Activated CD4-positive, alpha-beta T cell treated with anti-CD3 and anti-CD28 coated beads for 4 hours (primary cell): Measurements from ENCODE around the gene STARD3.

ENCODE experiments used
- DNase-seq, 2 donors: peaks; one replicate each; pipeline ENCODE4 v3.0.0-alpha.2; 2020

Gene STARD3

DNA sequence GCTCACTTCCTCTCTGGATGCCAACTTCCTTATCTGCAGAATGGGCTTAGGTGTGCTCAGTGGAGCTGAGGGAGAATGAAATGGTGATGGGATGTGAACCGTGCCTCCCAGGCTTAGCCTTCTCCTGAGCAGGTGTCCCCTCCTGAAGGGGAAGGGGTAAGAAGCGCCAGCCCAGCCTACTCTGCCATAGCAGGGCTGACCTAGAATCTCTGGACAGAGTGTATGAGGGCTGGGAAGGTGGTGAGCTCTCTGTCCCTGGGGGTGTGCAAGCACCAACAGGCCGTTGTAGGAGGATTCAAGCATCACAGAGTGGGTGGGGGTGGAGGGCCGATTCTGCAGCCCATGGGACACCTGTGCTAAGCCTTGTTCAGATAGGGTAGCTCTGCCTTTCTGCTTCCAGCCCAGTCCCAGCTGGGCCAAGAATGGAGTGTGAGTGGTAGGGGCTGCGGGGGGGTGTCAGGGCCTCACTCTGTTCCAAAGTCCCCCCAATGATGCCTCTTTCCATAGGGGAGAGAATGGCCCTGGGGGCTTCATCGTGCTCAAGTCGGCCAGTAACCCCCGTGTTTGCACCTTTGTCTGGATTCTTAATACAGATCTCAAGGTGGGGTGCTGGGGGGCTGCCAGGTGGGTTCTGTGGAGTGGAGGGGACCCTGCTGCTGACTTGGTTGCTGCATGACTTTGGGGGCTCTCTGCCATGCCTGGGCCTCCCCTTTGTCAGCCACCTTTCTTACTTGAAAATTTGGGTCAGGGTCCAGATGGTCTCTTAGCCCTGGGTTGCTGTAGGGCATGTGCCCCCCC lies 25.0 kb downstream of the STARD3 start:
- DNase-seq: no peak

DNA sequence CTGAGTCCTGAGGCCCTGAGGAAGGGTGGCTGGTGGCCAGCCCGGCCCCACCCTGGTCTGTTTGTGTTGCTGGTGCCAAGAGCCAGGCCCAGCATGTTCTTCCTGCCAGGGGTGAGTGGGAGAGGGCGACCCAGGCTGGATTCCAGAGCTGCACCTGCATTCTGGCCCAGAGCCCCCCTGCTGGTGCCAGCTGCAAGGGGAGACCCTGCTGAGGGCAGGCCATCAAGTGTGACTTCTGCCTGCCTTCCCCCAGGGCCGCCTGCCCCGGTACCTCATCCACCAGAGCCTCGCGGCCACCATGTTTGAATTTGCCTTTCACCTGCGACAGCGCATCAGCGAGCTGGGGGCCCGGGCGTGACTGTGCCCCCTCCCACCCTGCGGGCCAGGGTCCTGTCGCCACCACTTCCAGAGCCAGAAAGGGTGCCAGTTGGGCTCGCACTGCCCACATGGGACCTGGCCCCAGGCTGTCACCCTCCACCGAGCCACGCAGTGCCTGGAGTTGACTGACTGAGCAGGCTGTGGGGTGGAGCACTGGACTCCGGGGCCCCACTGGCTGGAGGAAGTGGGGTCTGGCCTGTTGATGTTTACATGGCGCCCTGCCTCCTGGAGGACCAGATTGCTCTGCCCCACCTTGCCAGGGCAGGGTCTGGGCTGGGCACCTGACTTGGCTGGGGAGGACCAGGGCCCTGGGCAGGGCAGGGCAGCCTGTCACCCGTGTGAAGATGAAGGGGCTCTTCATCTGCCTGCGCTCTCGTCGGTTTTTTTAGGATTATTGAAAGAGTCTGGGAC lies 25.8 kb downstream of the STARD3 start:
- no peak for DNase-seq

DNA sequence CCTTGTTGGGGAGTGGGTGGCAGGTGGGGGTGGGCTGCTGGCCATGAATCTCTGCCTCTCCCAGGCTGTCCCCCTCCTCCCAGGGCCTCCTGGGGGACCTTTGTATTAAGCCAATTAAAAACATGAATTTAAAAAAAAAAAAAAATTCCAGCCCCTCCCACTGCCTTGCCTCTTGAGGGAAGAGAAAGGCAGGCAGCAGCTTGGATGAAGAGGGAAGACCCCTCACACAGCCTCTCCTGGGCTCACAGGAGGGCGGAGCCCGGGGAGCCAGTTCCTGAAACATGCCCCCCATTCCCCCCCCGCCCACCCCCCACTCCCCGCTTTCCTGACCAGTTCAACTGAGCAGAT lies 26.4 kb downstream of the STARD3 start:
- no peak for DNase-seq

DNA sequence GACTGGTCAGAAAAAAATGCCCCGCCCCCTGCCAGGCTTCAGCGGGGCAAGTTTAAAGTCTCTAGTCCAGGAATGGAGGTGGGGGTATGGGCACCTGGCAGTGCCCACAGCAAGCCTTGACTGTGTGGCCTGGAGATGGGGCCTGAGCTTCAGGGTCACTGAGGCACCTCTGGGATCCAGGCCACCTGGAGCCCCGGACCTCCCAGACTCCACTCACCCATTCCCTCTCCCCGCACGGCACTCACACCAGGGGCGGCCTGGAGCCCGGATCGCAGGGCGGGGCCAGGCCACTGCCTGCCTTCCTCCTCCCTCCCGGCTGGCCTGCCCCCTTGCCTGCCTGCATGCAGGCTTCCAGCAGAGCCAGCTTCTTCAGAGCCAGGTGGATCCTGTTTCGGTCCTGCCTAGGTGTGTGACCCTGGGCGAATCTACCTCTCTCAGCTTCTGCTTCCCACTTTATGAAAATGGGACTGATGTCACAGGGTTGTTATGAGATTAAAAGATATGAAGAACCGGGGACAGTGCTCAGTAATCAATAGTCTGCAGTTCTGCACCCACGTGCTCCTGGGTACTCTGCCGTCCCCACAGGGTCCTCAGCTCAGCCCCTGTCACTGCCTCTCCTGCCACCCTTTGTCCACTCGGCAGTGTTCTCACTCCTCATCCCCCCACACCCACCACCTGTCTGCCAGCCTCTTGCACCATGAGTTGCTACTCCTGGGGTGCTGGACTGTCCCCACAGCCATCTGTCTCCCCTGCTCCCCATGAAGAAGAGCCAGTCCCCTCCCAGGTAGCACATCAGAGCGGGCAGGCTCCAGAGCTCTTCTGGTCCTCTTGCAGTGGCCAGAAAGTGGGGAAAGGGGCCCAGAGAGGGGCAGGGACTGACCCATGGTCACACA lies 27.0 kb downstream of the STARD3 start:
- no peak for DNase-seq

DNA sequence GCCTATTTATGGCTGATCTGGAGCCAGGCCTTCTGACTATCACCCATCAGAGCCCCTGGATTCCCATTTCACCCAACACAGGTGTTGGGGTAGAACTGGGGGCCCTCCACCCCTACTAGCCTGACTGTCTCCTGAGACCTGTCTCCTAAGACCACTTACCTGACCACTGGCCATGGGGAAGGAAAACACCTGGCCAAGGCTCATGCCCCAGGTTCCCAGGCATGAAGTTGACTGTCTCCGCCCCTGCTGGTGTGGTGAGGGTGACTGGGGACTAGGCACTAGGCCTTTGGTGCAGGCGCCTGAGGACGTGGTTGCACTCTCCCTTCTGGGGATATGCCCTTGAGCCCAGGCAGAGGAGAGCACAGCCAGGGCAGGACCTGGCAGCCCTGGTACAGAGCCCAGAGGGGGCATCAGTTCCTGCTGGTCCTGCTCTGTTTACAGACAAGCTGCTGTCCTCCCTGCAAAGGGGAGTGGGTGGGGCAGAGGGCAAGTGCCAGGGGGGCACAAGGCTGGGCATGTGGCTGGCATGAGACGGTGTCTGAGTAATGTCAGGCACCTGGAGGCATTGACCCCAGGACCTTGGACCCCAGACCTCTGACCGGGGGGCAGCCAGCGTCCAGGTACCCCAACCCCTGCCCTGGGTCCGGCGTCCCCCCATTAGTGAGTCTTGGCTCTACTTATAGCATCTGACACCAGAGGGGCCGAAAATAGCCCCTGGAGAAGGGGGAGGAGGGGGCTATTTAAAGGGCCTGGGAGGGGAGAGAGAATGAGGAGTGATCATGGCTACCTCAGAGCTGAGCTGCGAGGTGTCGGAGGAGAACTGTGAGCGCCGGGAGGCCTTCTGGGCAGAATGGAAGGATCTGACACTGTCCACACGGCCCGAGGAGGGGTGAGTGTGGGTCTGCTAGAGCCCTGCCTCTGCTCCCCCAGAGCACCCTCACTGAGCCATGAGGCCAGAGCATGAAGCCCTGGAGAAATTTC lies 27.9 kb downstream of the STARD3 start, which contains the start of gene TCAP:
Gene TCAP, plus strand, starts transcription at position 769 of the 981 bp plus-strand sequence. Its CDS starts 11 bp downstream, at position 780.
- DNase-seq: no peak

DNA sequence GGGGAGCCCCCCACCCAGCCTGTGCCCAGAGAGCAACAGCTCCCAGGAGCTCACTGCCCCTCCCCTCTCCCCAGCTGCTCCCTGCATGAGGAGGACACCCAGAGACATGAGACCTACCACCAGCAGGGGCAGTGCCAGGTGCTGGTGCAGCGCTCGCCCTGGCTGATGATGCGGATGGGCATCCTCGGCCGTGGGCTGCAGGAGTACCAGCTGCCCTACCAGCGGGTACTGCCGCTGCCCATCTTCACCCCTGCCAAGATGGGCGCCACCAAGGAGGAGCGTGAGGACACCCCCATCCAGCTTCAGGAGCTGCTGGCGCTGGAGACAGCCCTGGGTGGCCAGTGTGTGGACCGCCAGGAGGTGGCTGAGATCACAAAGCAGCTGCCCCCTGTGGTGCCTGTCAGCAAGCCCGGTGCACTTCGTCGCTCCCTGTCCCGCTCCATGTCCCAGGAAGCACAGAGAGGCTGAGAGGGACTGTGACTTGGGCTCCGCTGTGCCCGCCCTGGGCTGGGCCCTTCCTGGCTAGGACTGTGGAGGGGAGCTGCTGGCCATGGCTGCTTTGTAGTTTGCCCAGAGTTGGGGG lies 28.8 kb downstream of the STARD3 start:
- no peak for DNase-seq

DNA sequence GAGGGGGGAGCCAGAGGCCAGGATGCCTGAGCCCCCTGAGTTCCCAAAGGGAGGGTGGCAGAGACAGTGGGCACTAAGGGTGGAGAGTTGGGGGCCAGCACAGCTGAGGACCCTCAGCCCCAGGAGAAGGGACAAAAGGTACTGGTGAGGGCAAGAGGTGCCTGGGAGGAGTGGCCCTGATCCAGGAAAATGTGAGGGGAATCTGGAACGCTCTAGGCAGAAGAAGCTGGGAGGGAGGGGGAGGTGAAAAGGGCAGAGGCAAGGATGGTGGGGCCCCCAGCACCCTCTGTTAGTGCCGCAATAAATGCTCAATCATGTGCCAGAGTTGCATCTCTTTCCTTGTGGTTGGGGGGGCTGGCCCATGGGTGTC lies 29.3 kb downstream of the STARD3 start:
- DNase-seq: no peak

DNA sequence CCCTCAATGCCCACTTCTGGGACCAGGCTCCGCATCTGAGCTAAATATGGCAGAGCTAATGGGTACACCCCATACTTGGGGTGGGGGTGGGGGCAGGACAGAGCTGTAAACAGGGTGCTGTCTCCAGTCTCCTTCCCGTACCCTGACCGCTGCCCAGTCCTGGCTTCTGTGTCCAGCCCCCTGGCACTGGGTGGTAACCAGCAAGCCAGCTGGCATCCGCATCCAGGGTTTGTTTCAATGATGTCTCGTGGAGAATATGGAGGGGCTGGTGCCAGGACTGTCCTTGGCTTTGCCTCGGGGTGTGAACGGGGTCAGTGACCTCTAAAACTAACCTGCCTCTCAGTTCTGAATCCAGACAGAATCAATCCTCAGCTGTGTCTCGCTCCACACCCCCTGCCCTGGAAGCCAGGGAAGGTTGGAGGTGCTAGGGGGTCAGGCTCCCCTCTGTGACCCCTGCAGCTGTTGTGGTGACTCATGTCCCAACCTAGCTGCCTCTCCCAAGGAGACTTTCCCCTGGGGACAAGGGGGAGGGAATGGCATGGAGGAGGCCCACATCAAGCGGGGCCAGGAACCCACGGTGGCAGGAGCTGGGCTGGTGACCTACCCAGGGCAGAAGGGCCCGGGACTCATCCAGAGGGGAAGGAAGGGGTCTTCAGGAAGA lies 29.8 kb downstream of the STARD3 start:
- DNase-seq: no peak

DNA sequence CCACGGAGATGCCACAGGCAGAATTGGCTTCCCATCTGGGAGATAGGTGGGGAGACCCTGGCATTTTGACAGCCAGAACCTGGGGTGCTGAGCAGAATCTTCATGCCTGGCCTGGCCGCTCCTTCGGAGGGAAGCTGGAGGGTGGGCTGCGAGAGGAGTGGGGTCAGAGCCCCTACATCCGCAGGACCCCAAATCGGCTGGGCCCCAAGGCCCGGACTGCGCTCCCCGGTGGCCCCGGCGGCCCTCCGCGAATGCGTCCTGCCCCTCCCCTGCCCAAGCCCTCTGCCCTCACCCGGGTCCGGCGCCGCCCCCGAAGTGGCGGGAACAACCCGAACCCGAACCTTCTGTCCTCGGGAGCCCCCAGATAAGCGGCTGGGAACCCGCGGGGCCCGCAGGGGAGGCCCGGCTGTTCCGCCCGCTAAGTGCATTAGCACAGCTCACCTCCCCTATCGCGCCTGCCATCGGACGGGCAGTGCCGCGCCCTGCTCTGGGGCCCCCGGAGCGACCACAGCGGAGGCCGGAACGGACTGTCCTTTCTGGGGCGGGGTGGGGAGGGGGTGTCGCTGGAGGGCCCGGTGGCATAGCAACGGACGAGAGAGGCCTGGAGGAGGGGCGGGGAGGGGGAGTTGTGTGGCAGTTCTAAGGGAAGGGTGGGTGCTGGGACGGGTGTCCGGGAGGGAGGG lies 30.5 kb downstream of the STARD3 start:
- DNase-seq: no peak

DNA sequence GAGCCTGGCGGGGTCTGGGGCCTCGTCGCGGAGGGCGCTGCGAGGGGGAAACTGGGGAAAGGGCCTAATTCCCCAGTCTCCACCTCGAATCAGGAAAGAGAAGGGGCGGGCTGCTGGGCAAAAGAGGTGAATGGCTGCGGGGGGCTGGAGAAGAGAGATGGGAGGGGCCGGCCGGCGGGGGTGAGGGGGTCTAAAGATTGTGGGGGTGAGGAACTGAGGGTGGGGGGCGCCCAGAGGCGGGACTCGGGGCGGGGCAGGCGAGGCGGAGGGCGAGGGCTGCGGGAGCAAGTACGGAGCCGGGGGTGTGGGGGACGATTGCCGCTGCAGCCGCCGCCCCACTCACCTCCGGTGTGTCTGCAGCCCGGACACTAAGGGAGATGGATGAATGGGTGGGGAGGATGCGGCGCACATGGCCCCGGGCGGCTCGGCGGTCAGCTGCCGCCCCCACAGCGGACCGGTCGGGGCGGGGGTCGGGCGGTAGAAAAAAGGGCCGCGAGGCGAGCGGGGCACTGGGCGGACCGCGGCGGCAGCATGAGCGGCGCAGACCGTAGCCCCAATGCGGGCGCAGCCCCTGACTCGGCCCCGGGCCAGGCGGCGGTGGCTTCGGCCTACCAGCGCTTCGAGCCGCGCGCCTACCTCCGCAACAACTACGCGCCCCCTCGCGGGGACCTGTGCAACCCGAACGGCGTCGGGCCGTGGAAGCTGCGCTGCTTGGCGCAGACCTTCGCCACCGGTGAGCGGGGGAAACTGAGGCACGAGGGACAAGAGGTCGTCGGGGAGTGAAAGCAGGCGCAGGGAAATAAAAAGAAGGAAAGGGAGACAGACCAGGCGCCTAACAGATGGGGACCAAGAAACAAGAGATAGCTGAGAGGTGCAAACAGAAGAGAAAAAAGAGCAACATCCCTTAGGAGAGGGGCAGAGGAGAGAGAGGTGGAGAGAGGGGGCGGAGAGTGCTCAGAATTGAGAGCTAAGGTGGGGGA lies 31.3 kb downstream of the STARD3 start, which contains the start of gene PNMT:
Gene PNMT, plus strand, starts transcription at position 509 of the 980 bp plus-strand sequence. Its CDS starts 23 bp downstream, at position 532.
- peak; percentile 53 to 70 for DNase-seq

DNA sequence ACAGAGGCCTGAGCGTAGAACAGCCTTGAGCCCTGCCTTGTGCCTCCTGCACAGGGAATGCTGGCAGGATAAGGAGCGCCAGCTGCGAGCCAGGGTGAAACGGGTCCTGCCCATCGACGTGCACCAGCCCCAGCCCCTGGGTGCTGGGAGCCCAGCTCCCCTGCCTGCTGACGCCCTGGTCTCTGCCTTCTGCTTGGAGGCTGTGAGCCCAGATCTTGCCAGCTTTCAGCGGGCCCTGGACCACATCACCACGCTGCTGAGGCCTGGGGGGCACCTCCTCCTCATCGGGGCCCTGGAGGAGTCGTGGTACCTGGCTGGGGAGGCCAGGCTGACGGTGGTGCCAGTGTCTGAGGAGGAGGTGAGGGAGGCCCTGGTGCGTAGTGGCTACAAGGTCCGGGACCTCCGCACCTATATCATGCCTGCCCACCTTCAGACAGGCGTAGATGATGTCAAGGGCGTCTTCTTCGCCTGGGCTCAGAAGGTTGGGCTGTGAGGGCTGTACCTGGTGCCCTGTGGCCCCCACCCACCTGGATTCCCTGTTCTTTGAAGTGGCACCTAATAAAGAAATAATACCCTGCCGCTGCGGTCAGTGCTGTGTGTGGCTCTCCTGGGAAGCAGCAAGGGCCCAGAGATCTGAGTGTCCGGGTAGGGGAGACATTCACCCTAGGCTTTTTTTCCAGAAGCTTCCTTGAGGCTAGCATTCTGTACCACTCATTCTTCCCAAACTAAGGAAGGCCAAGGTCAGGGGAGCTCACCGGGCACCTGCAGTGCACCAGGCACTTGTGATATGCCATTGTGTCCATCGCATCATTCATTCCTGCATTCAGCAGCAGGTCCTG lies 33.2 kb downstream of the STARD3 start:
- no peak for DNase-seq

DNA sequence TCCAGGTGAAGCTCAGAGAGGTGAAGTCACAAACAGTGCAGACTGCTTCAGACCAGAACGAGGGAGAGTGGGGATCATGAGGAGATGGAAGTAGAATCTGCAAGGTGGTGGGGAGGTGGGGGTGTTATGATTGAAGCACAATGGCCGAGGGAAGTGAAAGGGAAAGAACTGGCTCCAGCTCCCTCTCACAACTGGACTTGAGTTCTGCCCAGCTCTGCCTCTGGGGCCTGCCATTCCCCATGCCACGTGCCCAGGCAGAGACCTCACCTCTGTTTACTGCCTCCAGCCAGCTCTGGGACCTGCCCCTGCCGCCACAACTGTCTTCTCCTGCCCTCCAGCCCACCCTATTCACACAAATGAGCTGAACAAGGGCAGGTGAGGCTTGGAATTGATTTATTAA lies 33.8 kb downstream of the STARD3 start:
- DNase-seq: no peak

DNA sequence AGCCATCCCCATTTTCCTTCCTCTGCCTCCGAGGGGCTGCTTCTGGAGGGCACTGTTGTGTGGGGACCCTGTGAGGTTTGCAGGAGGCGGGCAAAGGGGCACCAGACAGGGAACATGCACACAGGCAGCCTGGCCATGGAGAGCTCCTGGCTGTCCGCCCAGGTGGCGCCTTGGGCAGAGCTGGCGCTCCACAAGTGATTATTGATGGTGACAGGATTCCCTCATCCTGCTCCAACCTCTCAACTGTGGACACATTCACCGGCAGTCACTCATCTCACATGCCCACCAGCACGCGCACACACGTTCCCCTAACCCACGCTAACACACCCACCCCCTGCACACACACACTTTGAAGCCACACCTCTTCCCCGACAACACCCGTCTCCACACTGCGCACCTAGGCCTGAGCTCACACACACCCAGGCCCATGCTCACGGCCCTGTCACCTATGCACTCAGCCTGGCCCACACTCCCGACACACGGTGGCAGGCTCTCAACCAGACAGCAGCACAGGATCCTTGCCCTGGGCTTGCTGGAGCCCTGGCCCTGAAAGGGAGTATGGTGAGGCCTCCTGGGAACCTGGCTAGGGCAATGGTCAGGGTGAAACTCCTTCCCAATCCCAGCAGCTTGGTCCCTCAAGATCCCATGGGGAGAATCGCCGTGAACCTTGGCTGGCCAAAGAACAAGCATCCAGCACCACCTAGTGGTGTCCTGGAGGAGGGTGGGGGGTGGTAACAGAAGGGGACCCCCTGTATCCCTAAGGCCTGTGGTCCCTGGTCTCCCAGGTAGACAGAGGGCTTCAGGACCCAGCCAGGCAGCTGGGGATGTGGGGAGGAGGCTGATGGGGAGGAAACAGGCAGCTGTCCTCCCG lies 34.9 kb downstream of the STARD3 start:
- no peak for DNase-seq

DNA sequence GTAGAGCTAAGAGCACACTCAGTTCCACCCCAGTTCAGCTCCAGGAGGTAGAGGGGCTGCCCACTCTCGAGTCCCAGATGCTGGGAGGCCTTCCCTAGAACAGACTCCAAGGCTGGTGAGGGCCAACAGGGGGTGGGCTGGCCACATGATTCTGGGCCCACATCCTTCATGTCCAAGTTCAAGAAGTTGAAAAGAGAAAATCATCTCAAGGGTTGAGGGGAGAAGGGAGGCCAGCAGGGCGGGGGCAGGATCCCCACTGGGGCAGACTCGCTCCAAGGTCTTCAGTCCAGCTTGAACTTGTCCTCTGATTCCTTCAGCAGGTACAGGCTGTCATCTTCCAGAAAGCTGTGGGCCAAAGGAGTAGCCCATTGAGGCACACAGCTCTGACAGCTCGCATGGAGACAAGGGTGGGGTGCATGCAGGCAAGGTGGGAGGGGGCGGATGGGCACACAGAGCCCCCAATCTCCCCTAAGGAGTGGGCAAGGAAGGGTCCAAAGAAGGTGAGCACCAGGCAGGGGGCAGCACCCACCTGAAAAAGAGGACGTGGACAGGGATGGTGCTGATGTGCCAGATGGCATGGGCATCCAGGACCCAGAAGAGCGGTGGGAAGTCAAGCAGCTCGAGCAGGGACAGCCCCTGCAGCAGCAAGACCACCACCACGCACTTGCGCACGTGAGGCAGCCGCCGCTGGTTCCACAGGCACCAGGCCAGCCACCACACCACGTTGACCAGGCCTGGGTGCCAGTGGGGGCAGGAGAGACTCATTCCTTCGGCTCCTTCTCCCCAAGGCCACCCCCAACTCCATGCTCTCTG lies 35.8 kb downstream of the STARD3 start:
- no peak for DNase-seq

DNA sequence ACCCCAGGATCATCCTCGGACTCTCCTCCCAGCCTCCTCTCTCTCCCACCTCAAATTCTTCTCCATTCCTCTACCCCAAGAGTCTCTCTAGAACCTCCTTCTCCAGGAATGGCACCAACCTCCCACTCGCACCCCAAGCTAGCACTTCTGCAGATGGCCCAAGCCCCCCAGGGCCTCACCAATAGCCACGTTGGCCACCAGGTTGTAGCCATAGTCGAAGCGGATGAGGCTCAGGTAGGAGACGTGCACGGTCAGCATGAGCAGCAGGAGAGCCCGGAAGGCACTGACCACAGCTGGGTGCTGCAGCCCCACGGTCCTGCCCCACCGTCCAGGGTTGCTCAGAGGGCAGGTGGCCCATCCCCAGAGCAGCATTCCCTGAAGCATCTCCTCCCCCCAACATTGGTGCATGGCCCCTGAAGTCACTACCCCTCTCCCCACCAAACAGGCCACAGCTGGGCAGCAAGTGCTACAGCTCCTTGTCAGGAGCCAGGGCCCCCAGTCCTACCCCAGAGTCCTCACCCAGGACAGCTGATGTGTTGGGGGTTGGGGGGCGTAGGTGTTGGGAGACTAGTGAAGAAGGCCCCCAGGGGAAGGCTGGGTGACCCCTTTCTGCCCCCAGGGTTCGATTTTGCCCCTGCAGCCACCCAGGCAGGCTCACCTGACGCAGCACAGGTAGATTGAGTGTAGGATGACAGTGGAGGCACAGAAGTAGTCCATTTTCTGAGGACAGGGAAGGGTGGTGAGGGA lies 36.6 kb downstream of the STARD3 start:
- no peak for DNase-seq
